Prostate gland (tissue), 2 donors: ENCODE measurements around the gene DCC. TPM values are rescaled to one million over a fixed set of nuclear protein-coding genes. Genes with fewer than 3 reads are reported as not detected.

Source experiments
- DNase-seq: peaks from one replicate; pipeline ENCODE4 v3.0.0-alpha.2; 2019; ENCODE audit warnings: low spot score
- H3K27ac ChIP-seq, 2 donors: fragments of 200-600 bp; sonication (generic); 2 replicates each; pipeline ENCODE4 v1.5.1; 2017 to 2019
- H3K27me3 ChIP-seq: fragments of 200-600 bp; sonication (generic); replicated peaks from 2 replicates; pipeline ENCODE4 v1.5.1; 2019; ENCODE audit not compliant: insufficient read depth
- H3K36me3 ChIP-seq, 2 donors: fragments of 200-600 bp; sonication (generic); 1 replicate in 1 of 2; 2 replicates in 1 of 2; pipeline versions ENCODE4 v1.5.1 to v1.8.1; 2017 to 2019
- H3K4me1 ChIP-seq: fragments of 200-600 bp; sonication (generic); replicated peaks from 2 replicates; pipeline ENCODE4 v1.5.1; 2019
- H3K4me3 ChIP-seq, 2 donors: fragments of 200-600 bp; sonication (generic); 2 replicates each; pipeline ENCODE4 v1.5.1; 2017 to 2019
- H3K9me3 ChIP-seq: fragments of 200-600 bp; sonication (generic); 2 replicates; pipeline ENCODE4 v1.5.1; 2017
- CTCF ChIP-seq, 4 experiments: fragments of 200-600 bp in 2 of 4; fragments of 450-650 bp in 2 of 4; sonication (generic) in 2 of 4; IDR thresholded peaks; 1 replicate in 3 of 4; 2 replicates in 1 of 4; pipeline ENCODE4 v1.5.1; 2016 to 2019; ENCODE audit warnings: antibody characterized with exemption in 4 of 4, mild to moderate bottlenecking in 2 of 4, moderate library complexity in 2 of 4
- POLR2A ChIP-seq: fragments of 450-650 bp; IDR thresholded peaks from one replicate; pipeline ENCODE4 v1.6.1; 2016; ENCODE audit warnings: antibody characterized with exemption, mild to moderate bottlenecking
- POLR2AphosphoS5 ChIP-seq: sonication (generic); formaldehyde crosslinking; IDR thresholded peaks from one replicate; pipeline ENCODE4 v1.6.1; 2017; ENCODE audit warnings: antibody characterized with exemption
- WGBS: methylation state at CpG from one replicate; pipeline ENCODE4 v1.1.5; 2018; 5-methylcytosine and 5-hydroxymethylcytosine counted together
- intact Hi-C: fragments of 100-400 bp; cut with DNase I; formaldehyde crosslinking; loops from one replicate; pipeline ENCODE4 v1.14.2; 2022
- total RNA-seq, 2 donors: library from RNA; depleted of rRNA; stranded (reverse); fragments of >200 nt; gene quantifications; one replicate each; pipeline ENCODE4 v1.1.0, GENCODE V29; 2016

Gene DCC
- total RNA-seq, 2 donors from 2014 or later, result 0.55 to 3.7 TPM

- TF ChIP-seq POLR2A, result no peak
- H3K36me3 ChIP-seq, result no peaks in the 10 kb centered on the region
- no peak for DNase-seq
- 55% methylated on average over 2 of the region's 2 CpGs for WGBS
- no peak overlapping the region for H3K27ac ChIP-seq
- intact Hi-C loops, result no loop called here
- no peak overlapping the region for H3K4me3 ChIP-seq
- H3K27me3 ChIP-seq, result no peaks in the 10 kb centered on the region
- H3K4me1 ChIP-seq, result no peaks in the 10 kb centered on the region
- no peaks in the 10 kb centered on the region for H3K9me3 ChIP-seq
Observed at GRCh38 chr18:52570975-52571374, 231.0 kb downstream of the DCC start.

GRCh38 chr18:52572036-52573000 is 232.3 kb downstream of the DCC start:
- H3K4me3 ChIP-seq, result no peak overlapping the region
- intact Hi-C loops, result no loop called here
- H3K9me3 ChIP-seq, result no peaks in the 10 kb centered on the region
- H3K36me3 ChIP-seq, result no peaks in the 10 kb centered on the region
- 41% methylated on average over 13 of the region's 13 CpGs for WGBS
- H3K27me3 ChIP-seq, result no peaks in the 10 kb centered on the region
- DNase-seq, result no peak
- no peak overlapping the region for H3K27ac ChIP-seq
- no peaks in the 10 kb centered on the region for H3K4me1 ChIP-seq
- TF ChIP-seq POLR2A (no peak), CTCF (IDR thresholded peaks at IDR 0.05) (no peak), POLR2AphosphoS5 (no peak)

DNA sequence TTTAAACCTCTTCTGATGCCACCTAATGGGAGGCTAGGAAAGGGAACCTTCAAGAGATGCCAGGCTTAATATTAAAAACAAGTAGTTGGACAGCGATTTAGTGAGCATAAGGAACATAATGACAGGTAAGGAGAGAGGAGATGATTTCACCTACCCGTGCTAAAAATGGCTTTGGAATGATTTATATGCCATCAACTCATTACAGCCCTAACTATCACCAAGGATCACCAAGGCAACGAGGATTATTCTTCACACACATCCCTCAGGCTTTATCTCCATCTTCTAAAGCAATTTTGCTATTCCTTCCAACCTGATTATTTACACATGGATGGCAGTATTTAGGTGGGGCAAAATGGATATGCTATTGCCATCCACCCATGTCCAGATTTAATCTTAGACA is 237.8 kb downstream of the DCC start:
- no peaks in the 10 kb centered on the region for H3K27me3 ChIP-seq
- WGBS, result 61% methylated on average over 3 of the region's 3 CpGs
- no peaks in the 10 kb centered on the region for H3K9me3 ChIP-seq
- TF ChIP-seq CTCF (IDR thresholded peaks at IDR 0.05), result no peak
- no peak for TF ChIP-seq POLR2AphosphoS5
- TF ChIP-seq POLR2A, result no peak
- DNase-seq, result no peak
- no peak overlapping the region for H3K4me3 ChIP-seq
- no peak overlapping the region for H3K27ac ChIP-seq
- intact Hi-C loops, result no loop called here
- H3K36me3 ChIP-seq, result no peaks in the 10 kb centered on the region
- H3K4me1 ChIP-seq, result no peaks in the 10 kb centered on the region

GRCh38 chr18:52582061-52582460 is 242.1 kb downstream of the DCC start:
- WGBS, result 90% methylated on average over 1 of the region's 1 CpG
- no peaks in the 10 kb centered on the region for H3K9me3 ChIP-seq
- intact Hi-C loops, result no loop called here
- H3K4me1 ChIP-seq, result no peaks in the 10 kb centered on the region
- TF ChIP-seq CTCF (IDR thresholded peaks at IDR 0.05) (no peak), POLR2A (no peak), POLR2AphosphoS5 (no peak)
- no peaks in the 10 kb centered on the region for H3K27me3 ChIP-seq
- no peak for DNase-seq
- H3K36me3 ChIP-seq, result no peaks in the 10 kb centered on the region
- no peak overlapping the region for H3K27ac ChIP-seq
- H3K4me3 ChIP-seq, result no peak overlapping the region

DNA sequence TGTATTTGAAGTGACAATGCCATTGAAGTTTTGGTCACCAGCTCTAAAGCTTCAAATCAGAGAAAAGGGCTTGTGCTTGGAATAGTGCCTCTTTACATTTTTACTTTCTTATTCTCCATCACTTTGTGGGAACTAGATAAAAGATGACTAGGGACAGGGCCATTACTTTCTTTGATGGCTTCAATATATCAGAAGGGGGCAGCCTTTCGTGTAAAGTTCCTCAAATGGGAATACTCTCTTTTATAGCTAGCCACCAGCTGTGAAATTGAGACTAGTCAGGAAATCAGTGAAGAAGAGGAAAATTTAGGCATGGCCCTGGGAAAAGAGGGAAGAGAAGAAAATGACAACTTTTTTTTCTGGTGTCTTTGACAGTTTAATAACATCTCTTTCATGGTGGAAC is 242.5 kb downstream of the DCC start:
- Histone ChIP-seq H3K27me3 (no peaks in the 10 kb centered on the region), H3K4me3 (no peak overlapping the region), H3K36me3 (no peaks in the 10 kb centered on the region), H3K27ac (no peak overlapping the region), H3K4me1 (no peaks in the 10 kb centered on the region), H3K9me3 (no peaks in the 10 kb centered on the region)
- intact Hi-C loops, result no loop called here
- no peak for DNase-seq
- 44% methylated on average over 1 of the region's 1 CpG for WGBS
- no peak for TF ChIP-seq POLR2A
- TF ChIP-seq CTCF (IDR thresholded peaks at IDR 0.05), result no peak
- no peak for TF ChIP-seq POLR2AphosphoS5
